Measurements from ENCODE around the gene FXYD7. TPM values are rescaled to one million over a fixed set of nuclear protein-coding genes. Genes with fewer than 3 reads are reported as not detected.

Gene FXYD7
- total RNA-seq, 2 donors from 2014 or later = 1.1 TPM; not detected in 1

DNA sequence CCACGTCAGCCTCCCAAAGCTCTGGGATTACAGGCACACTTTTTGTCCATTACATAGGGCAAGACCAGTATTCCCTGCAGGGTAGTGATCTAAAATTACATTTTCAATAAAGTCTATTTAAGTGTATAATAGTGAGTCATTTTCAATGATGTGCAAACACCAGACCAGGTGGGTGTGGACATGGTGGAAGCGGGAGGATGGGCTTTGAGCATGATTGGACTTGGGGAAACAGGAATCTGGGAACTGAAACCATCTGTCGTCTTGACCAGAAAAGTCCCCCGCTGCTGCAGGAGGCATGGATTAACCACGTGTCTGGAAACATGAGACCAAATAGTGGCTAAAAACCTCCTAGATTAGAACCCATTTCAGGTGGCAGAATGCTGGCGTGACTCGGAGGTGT is 22.6 kb upstream of the FXYD7 start:
- DNase-seq = no peak
- Histone ChIP-seq H3K27me3 (ENCODE audit: control insufficient read depth, insufficient read depth, low read length, poor library complexity, severe bottlenecking) (no peaks in the 10 kb centered on the region), H3K4me1 (ENCODE audit: control insufficient read depth, insufficient read depth, low read length) (no peaks in the 10 kb centered on the region), H3K36me3 (ENCODE audit: control insufficient read depth, insufficient read depth, low read length) (no peaks in the 10 kb centered on the region), H3K4me3 (ENCODE audit: low read length) (no peak overlapping the region), H3K9ac (ENCODE audit: extremely low read depth, low read length, poor library complexity, severe bottlenecking) (no peak overlapping the region), H3K27ac (ENCODE audit: low read depth, low read length) (no peak overlapping the region), H3K9me3 (ENCODE audit: control insufficient read depth, low read length) (no peaks in the 10 kb centered on the region)
- H3K27ac Mint-ChIP-seq = no peak overlapping the region
- H3K4me1 Mint-ChIP-seq = peaks cover 3% of the 10 kb centered on the region
- no peaks in the 10 kb centered on the region for H3K9me3 Mint-ChIP-seq
- no peak overlapping the region for H3K4me3 Mint-ChIP-seq
- no peaks in the 10 kb centered on the region for H3K36me3 Mint-ChIP-seq (ENCODE audit: low read depth)
- peaks cover 7% of the 10 kb centered on the region for H3K27me3 Mint-ChIP-seq (ENCODE audit: insufficient read depth)
- TF ChIP-seq, protein P1, sequence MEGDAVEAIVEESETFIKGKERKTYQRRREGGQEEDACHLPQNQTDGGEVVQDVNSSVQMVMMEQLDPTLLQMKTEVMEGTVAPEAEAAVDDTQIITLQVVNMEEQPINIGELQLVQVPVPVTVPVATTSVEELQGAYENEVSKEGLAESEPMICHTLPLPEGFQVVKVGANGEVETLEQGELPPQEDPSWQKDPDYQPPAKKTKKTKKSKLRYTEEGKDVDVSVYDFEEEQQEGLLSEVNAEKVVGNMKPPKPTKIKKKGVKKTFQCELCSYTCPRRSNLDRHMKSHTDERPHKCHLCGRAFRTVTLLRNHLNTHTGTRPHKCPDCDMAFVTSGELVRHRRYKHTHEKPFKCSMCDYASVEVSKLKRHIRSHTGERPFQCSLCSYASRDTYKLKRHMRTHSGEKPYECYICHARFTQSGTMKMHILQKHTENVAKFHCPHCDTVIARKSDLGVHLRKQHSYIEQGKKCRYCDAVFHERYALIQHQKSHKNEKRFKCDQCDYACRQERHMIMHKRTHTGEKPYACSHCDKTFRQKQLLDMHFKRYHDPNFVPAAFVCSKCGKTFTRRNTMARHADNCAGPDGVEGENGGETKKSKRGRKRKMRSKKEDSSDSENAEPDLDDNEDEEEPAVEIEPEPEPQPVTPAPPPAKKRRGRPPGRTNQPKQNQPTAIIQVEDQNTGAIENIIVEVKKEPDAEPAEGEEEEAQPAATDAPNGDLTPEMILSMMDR (conservative IDR thresholded peaks at IDR 0.05) = no peak
- WGBS, 2 experiments (ENCODE audit: insufficient coverage in 1 of 2, insufficient read length in 1 of 2) = 91% methylated on average over 6 to 7 of the region's 7 CpGs

DNA sequence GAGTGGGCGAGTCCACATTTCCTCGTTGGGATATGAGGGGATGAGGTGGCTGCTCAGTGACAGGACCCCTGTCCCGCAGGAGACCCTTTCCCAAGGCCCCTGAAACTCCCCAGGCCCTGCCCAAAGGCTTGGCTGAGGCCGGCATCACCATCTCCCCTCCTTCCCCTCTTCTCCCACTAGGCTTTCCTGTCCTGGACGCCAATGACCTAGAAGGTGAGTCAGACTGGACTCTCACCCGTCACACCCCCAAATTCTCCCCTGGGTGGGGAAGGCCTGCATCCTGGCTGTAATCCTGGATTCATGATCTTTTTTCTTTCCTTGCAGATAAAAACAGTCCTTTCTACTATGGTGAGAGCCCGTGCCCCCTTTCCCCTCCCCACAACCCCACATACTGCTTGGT is 22.2 kb upstream of the FXYD7 start:
- Histone ChIP-seq H3K9ac (ENCODE audit: extremely low read depth, low read length, poor library complexity, severe bottlenecking) (no peak overlapping the region), H3K9me3 (ENCODE audit: control insufficient read depth, low read length) (no peaks in the 10 kb centered on the region), H3K36me3 (ENCODE audit: control insufficient read depth, insufficient read depth, low read length) (no peaks in the 10 kb centered on the region), H3K4me3 (ENCODE audit: low read length) (no peak overlapping the region), H3K4me1 (ENCODE audit: control insufficient read depth, insufficient read depth, low read length) (no peaks in the 10 kb centered on the region), H3K27me3 (ENCODE audit: control insufficient read depth, insufficient read depth, low read length, poor library complexity, severe bottlenecking) (no peaks in the 10 kb centered on the region), H3K27ac (ENCODE audit: low read depth, low read length) (no peak overlapping the region)
- TF ChIP-seq, protein P1 (conservative IDR thresholded peaks at IDR 0.05) = no peak
- DNase-seq = no peak
- Mint-ChIP-seq H3K27me3 (ENCODE audit: insufficient read depth) (peaks cover 4% of the 10 kb centered on the region), H3K9me3 (no peaks in the 10 kb centered on the region), H3K36me3 (ENCODE audit: low read depth) (no peaks in the 10 kb centered on the region), H3K4me3 (no peak overlapping the region), H3K4me1 (peaks cover under 1% of the 10 kb centered on the region), H3K27ac (no peak overlapping the region)
- WGBS, 2 experiments (ENCODE audit: insufficient coverage in 1 of 2, insufficient read length in 1 of 2) = 50 to 81% methylated on average over 1 to 7 of the region's 7 CpGs

DNA sequence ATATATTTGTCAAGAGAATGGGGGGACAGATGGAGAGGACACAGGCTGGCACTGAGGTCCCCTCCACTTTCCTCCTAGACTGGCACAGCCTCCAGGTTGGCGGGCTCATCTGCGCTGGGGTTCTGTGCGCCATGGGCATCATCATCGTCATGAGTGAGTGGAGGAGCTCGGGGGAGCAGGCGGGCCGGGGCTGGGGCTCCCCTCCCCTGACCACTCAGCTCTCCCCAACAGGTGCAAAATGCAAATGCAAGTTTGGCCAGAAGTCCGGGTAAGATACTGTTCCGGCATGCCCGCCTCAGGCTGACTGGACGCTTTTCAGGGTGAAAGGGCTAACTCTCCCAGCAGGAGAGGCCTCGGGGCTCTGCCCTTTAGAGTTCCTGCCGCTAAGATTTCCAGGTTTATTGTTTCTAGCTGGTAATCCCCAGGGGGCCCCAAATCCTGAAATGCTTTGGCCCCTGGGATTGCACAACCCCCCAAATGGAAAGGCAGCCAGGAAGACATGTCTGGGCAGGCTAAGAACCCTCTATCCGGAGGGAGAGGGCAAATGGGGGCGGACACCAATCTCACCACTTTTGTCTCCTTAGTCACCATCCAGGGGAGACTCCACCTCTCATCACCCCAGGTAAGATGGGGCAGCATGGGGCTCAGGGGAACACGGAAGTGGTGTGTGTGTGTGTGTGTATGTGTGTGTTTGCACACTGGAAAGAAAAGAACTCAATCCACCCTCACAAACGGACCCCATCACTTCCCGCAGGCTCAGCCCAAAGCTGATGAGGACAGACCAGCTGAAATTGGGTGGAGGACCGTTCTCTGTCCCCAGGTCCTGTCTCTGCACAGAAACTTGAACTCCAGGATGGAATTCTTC is 20.1 kb upstream of the FXYD7 start:
- 80 to 85% methylated on average over 13 to 18 of the region's 19 CpGs for WGBS, 2 experiments (ENCODE audit: insufficient coverage in 1 of 2, insufficient read length in 1 of 2)
- no peak overlapping the region for H3K27ac Mint-ChIP-seq
- TF ChIP-seq, protein P1 (conservative IDR thresholded peaks at IDR 0.05) = no peak
- no peaks in the 10 kb centered on the region for H3K36me3 Mint-ChIP-seq (ENCODE audit: low read depth)
- Histone ChIP-seq H3K27me3 (ENCODE audit: control insufficient read depth, insufficient read depth, low read length, poor library complexity, severe bottlenecking) (no peaks in the 10 kb centered on the region), H3K4me3 (ENCODE audit: low read length) (no peak overlapping the region), H3K36me3 (ENCODE audit: control insufficient read depth, insufficient read depth, low read length) (no peaks in the 10 kb centered on the region), H3K4me1 (ENCODE audit: control insufficient read depth, insufficient read depth, low read length) (no peaks in the 10 kb centered on the region), H3K9me3 (ENCODE audit: control insufficient read depth, low read length) (no peaks in the 10 kb centered on the region), H3K27ac (ENCODE audit: low read depth, low read length) (no peak overlapping the region), H3K9ac (ENCODE audit: extremely low read depth, low read length, poor library complexity, severe bottlenecking) (no peak overlapping the region)
- no peaks in the 10 kb centered on the region for H3K4me1 Mint-ChIP-seq
- DNase-seq = peak; percentile 42
- H3K9me3 Mint-ChIP-seq = no peaks in the 10 kb centered on the region
- no peaks in the 10 kb centered on the region for H3K27me3 Mint-ChIP-seq (ENCODE audit: insufficient read depth)
- H3K4me3 Mint-ChIP-seq = no peak overlapping the region

Data from endodermal cell (in vitro differentiated cells).